ENCODE data around the gene CD1D. TPM values are rescaled to one million over a fixed set of nuclear protein-coding genes. Genes with fewer than 3 reads are reported as not detected.
A peak's percentile ranks its signal among the peaks of the same experiment; 100 is the strongest.
"Not testable (repeated sequence)": the region's sequence is repeated elsewhere in the genome, so short reads cannot be mapped to it uniquely, and the experiment has no call there.

CD1D gene
- polyA plus RNA-seq (ENCODE audit: insufficient read length) = 1.3 TPM

- DNase-seq (ENCODE audit: low read depth) = no peak
These were observed at the start of gene CD1D for GRCh38 chr1:158180741-158181576. CD1D (plus strand) TSS chr1:158180895; CDS start chr1:158181102, 207 bp downstream.

- no peak for DNase-seq (ENCODE audit: low read depth)
These were observed 49.5 kb upstream of the CD1D start for GRCh38 chr1:158131217-158131616.

DNA sequence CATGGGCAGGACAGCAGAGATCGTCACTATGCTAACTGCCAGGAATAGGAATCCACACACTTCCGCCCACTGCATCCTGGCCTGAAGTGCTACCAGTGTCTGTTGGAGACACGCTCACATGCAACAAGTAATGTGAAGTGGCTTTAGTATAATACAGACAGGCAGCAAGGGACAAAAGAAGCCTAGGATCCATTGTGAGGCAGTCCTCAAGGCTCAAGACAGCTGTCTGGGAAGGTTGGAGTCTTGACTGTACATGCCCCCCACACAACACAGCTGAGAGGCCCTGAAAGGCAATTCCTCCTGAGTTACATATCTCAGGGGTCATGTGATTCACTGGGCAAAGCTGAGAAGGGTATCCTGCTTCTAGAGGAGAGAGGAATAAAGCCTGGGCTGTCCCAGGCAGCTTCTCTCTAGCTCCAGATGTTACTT is 39.9 kb upstream of the CD1D start:
- DNase-seq (ENCODE audit: low read depth) = no peak

DNA sequence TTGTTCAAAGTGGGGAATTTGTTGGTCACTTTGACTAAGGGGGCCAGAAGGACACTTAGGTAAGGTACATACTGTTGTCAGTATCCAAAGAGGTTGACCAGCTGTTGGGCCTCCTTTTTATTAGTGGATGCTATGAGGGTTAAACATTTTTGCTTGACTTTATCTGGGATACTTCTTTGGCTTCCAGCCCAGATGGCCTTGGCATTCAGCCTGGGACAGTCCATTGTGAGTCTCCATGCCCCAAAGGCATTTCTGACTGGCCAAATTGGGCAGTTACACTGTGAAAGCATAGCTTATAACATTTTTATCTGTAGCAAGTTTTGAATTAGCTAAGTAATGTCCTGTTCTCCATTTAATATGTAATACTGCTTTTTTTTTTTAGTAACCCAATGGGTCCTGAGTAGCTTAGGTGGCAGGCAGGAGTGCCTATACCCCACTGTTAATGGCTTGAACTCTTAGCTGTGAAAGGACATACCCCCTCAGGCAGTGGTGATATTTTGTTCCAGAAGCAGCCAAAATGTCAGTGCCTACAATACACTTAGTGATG is 35.4 kb upstream of the CD1D start:
- DNase-seq (ENCODE audit: low read depth) = no peak

GRCh38 chr1:158146165-158146564 is 34.5 kb upstream of the CD1D start:
- no peak for DNase-seq (ENCODE audit: low read depth)

- no peak for DNase-seq (ENCODE audit: low read depth)
These were observed 34.0 kb upstream of the CD1D start for GRCh38 chr1:158146739-158147138.

DNA sequence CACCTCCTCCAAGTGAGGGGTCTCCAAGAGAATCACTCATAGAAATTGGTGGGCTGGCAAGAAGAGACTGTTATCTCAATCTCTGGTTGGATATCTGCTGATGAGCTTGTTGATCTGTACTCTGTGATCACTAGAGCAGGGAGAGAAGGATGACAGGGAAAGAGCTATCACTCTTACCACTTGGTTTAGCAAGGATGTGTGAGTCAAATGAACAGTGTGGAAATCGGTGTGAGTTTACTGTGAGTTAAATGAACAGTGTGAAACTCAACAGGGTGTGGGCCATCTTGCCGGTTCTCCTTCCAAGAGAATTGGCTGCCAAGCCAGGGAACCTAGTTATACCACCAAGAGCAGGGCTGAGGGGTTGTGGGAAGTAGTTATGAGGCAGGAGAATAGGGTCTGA is 33.3 kb upstream of the CD1D start:
- no peak for DNase-seq (ENCODE audit: low read depth)

GRCh38 chr1:158147869-158148268 is 32.8 kb upstream of the CD1D start:
- no peak for DNase-seq (ENCODE audit: low read depth)

- no peak for DNase-seq (ENCODE audit: low read depth)
These were observed 32.2 kb upstream of the CD1D start for GRCh38 chr1:158148468-158148867.

DNA sequence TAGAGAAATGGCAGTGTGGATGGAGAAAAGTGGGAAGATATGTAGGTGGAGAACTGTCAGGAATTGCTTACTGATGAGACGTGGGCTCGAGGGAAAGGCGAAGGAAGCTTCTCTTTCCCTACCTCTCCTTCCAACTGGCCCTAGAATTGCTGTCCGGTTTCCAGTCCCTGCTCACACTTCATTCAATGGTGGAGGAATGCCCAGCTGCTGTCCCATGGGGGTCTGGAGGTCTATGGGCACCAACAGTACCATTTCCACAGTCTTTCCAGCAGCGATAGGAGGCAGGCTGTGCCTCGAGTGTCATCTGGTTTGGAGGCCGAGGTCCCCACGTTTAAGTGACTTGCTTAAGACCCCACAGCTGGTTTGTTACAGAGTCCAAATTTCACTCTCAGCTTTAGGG is 31.5 kb upstream of the CD1D start:
- no peak for DNase-seq (ENCODE audit: low read depth)

DNA sequence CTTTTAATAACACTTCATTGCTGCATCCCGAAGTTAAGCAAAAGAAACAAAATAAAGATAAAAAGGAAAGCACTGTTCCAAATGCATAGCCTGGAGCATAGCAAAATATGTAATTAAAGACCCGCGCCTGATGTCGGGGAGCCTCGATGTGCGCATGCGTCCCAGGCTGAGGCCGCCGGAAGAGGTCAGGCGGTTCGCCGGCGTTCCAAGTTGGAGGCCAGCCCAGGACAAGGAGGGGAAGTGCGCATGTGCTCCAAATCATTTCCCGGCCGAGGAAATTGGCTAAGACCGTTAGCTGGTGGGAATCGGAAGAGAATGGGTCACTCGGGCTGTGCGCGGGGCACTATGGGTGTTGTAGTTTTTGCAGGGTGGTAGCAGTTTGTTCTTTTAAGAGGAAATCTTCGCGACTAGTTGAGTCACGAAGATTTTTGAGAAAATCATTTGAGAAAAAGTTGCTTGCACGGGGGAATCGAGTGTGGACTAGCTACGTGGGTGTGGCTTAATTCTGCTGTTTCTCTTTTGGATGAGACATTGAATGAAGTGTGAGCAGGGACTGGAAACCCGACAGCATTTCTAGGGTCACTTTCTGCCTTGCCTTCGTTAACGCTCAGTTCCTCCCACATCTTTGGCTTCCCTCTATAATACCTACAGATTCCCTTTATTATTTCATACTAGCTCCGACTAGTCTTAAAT is 31.0 kb upstream of the CD1D start:
- peak; percentile 95 for DNase-seq (ENCODE audit: low read depth)

DNA sequence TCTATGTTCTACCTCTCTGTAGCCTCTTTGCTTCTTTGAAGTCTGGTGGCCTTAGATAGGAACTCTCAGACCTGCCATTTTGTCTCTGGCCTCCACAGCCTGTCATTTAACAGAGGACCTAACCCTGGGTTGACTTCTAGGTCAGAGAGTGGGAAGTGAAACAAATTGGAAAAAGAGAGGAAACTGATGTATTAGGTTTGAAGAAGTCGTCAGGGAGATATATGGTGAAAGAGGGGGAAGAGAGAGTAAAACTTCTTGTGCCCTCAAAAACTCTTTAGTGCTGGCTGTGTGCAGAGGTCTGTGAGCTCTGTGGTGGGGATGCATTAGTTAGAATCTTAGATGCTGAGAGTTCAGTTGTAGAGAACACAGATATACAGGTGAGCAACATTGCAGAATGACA is 30.2 kb upstream of the CD1D start:
- DNase-seq (ENCODE audit: low read depth) = no peak

GRCh38 chr1:158153179-158153578 is 27.5 kb upstream of the CD1D start:
- DNase-seq (ENCODE audit: low read depth) = no peak

- no peak for DNase-seq (ENCODE audit: low read depth)
These were observed 26.8 kb upstream of the CD1D start for GRCh38 chr1:158153746-158154444.

- DNase-seq (ENCODE audit: low read depth) = no peak
These were observed 26.2 kb upstream of the CD1D start for GRCh38 chr1:158154501-158154900.

DNA sequence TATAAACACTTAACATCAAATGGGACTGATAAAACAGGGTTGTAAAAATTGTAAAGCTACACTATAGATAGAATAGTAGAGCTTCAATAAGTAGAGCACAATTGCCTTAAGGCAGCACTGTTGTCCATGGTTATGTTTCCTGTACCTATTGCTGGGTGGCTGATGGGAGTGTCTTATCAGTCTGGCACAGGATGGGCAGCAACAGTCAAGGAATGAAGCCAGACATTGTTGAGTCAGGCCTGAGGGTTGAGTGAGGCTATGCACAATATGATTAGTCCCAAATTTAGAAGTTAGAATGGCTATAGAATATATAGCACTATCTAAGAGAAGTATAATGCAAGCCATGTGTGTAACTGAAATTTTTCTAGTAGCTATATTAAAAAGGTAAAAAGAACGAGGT is 25.0 kb upstream of the CD1D start:
- DNase-seq (ENCODE audit: low read depth) = no peak

GRCh38 chr1:158159597-158159996 is 21.1 kb upstream of the CD1D start:
- DNase-seq (ENCODE audit: low read depth) = no peak

DNA sequence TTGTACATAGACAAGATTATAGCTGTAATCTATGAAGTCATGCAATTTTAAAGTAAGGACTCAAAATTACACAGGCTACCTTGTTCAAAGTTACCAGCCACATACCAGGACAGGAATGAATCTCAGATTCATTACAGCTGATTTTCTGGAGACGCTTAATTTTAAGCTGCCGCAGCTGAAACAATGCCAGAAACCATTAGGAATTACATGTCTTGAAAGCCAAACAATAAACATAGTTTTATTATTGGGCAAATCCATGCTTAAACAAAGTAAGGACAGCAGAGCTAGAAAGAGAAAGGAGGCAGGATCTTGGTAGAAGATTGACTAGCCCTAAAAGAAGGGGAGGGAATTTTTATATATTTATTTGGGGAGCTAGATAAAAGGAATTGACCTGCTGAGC is 19.2 kb upstream of the CD1D start:
- no peak for DNase-seq (ENCODE audit: low read depth)

DNA sequence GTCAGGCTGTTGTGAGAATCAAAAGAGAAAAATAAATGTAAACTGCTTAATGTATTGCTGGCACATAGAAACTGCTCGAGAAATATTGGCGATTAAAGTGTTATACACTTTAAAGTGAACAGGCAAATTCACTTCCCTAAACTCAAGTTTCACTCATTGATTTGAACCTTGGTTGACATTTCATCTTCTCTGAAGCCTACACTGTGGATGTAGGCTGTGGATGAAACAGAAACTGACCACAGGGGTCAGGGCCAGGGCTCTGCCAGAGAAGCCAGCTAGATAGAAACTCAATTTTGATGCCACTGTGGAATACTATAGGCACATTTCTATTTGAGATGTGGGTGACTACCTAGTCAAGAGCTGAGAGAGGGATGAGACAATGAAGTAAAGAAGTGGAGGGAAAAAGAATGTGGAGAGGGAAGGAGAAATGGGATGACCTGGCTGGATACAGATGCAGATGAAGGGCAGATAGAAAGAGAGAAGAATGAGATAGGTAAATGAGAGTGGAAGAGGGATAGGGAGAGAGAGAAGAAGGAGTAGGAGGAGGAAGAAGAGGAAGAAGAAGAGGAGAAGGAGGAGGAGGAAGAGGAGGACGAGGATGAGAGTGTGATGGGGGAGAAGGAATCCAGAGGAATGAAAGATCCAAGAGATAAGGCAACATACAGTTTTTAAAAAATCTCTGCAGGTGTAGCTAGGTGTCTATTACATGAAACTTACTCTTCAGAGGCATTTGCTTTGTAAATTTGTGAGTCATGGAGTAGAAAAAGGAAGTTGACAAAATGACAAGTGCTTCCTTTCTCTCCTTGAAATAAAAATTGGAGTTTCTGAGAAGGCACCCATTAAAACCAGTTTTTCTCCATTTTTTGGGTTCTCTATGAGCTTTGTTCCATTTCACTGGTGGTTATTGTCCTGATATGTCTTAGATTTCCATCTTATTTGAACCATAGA is 17.4 kb upstream of the CD1D start:
- DNase-seq (ENCODE audit: low read depth) = no peak

GRCh38 chr1:158169105-158169504 is 11.6 kb upstream of the CD1D start:
- DNase-seq (ENCODE audit: low read depth) = no peak

DNA sequence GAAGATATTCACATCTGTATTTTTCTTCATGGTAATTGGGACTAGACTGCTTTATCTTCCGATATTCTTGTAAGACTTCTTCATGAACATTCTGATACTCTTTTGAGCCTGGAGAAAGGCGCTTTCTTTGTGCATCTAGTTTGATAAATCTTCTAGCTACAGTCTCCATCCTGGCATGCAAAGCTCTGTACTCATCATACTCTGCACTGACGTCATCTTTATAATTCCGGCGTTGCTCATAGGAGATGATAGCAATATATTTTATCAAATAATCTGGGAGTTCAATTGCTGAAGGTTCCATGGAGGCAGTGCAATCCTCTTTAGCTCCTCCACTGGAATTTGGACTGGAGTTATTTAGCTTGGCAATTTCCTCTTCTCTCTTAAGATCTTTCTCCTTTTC is 4.8 kb upstream of the CD1D start:
- not testable (repeated sequence) for DNase-seq (ENCODE audit: low read depth)
